T-helper 2 cell treated with Interferon-gamma antibody and Interleukin-4, amounts not matched to agents 5 μg/mL and 100 μg/mL, for 36 hours (primary cell): ENCODE results near the gene ABCA2.

ENCODE experiments used
- DNase-seq: peaks from one replicate; pipeline ENCODE4 v3.0.0; 2021; ENCODE audit warnings: low spot score
- H3K27ac Mint-ChIP-seq: one replicate; pipeline ENCODE4 v1.8.0; 2021; ENCODE audit warnings: mild to moderate bottlenecking, mixed read lengths
- H3K27me3 Mint-ChIP-seq: one replicate; pipeline ENCODE4 v1.8.0; 2021; ENCODE audit warnings: low read depth, mixed read lengths
- H3K36me3 Mint-ChIP-seq: one replicate; pipeline ENCODE4 v1.8.0; 2021; ENCODE audit warnings: low read depth, mixed read lengths
- H3K4me1 Mint-ChIP-seq: one replicate; pipeline ENCODE4 v1.8.0; 2021; ENCODE audit warnings: low read depth, mixed read lengths
- H3K4me3 Mint-ChIP-seq: one replicate; pipeline ENCODE4 v1.8.0; 2022; ENCODE audit warnings: mild to moderate bottlenecking, moderate library complexity, mixed read lengths
- H3K9me3 Mint-ChIP-seq: one replicate; pipeline ENCODE4 v1.8.0; 2021; ENCODE audit warnings: mixed read lengths

ABCA2 gene

DNA sequence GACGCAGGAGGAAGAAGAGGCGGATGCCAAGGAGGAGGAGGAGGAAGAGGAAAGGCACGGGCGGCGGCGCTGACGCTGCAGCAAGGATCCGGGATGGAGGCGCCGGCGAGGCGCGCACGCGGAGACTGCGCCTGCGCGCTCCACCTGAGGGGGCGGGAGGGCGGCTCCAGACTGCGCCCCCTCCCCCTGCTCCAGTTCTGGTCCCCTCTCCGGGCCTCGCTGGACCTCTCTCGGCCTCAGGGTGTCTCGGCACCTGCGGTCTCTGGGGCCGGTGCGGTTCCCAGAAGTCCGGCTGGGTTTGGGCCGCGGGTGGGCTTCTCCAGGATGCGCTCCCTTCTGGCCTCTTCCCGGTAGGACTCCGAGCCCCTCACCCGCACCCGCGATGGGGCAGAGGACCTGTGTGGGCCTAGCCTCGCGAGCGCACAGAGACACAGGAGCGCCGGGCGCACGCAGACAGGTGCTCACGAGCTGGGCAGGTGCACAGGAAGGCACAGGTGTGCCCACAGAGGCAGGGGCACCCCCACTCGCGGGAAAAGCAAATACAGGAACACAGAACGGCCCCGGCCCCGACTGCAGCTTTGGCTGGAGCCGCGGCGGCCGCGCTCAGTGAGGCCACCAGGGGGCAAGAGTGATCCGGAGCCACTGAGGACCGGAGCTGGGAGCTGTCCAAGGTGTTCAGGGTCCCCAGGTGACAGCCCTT is 18.2 kb upstream of the ABCA2 start, which contains the start of gene NPDC1:
TSS of gene NPDC1 (minus strand) at position 90 of the 700 bp plus-strand sequence. CDS start 188 bp downstream, outside the sequence.
- H3K4me3 Mint-ChIP-seq = peak within 1 kb of the TSS; percentile 48
- H3K9me3 Mint-ChIP-seq = no peaks in the 10 kb centered on the region
- DNase-seq = peak; percentile 77
- no peaks in the 10 kb centered on the region for H3K36me3 Mint-ChIP-seq
- peaks cover 45% of the 10 kb centered on the region for H3K27me3 Mint-ChIP-seq
- peaks cover 5% of the 10 kb centered on the region for H3K4me1 Mint-ChIP-seq
- no peak within 1 kb of the TSS for H3K27ac Mint-ChIP-seq

GRCh38 chr9:137045294-137046087 is 17.5 kb upstream of the ABCA2 start:
- H3K27ac Mint-ChIP-seq = no peak overlapping the region
- peak overlapping the region; percentile 48 for H3K4me3 Mint-ChIP-seq
- no peak for DNase-seq
- H3K9me3 Mint-ChIP-seq = no peaks in the 10 kb centered on the region
- peaks cover 5% of the 10 kb centered on the region for H3K4me1 Mint-ChIP-seq
- H3K36me3 Mint-ChIP-seq = no peaks in the 10 kb centered on the region
- H3K27me3 Mint-ChIP-seq = peaks cover 43% of the 10 kb centered on the region

- peaks cover 5% of the 10 kb centered on the region for H3K4me1 Mint-ChIP-seq
- H3K36me3 Mint-ChIP-seq = no peaks in the 10 kb centered on the region
- peak overlapping the region; percentile 48 for H3K4me3 Mint-ChIP-seq
- H3K27ac Mint-ChIP-seq = no peak overlapping the region
- no peaks in the 10 kb centered on the region for H3K9me3 Mint-ChIP-seq
- DNase-seq = no peak
- peaks cover 36% of the 10 kb centered on the region for H3K27me3 Mint-ChIP-seq
These were observed 16.6 kb upstream of the ABCA2 start for GRCh38 chr9:137044502-137045177.

- Mint-ChIP-seq H3K4me3 (no peak overlapping the region), H3K27me3 (peaks cover 32% of the 10 kb centered on the region), H3K9me3 (no peaks in the 10 kb centered on the region)
These were observed 16.0 kb upstream of the ABCA2 start for GRCh38 chr9:137044037-137044436.

DNA sequence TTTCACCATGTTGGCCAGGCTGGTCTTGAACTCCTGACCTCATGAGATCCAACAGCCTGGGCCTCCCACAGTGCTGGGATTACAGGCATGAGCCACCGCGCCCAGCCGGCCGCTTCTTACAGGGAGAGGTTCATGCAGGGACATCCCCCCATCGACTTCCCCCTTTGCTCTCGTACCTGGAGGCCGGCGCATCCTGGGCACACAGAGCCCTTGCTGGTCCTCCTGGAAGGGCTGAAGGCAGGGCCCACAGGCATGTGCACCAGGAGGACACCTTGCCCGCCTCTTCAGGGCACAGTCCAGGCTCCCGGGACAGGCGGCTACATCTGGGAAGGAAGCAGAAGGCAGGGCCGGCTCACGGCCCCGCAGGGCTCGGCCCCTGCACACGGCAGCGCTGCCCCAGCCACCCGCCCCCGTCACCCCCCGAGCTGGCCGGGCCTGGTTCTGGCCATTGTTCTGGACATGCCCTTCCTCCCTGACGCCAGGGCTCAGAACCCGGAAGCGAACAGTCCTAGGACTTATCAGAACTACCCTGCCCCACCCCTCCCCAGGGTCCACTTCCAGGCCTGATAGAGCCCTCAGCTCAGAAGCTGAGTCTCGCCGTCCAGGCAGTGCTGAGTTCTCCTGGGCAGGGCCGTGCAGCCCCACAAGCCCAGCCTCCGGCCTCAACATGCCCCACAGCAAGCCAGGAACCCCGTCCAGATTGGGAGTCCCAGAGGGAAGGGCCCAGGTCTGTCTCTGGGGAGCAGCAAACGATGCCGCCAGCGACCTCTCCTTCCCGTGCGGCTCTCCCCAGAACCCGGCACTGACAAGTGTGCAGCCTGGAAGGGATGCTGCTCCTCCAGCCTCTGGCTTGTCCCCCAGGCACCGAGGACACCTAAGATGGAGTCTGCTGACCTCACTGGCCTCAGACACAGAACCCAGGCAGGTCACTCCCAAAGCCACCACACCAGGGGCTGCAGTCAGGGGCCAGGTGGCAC is 15.0 kb upstream of the ABCA2 start:
- Mint-ChIP-seq H3K9me3 (no peaks in the 10 kb centered on the region), H3K4me3 (no peak overlapping the region), H3K27me3 (peaks cover 30% of the 10 kb centered on the region), H3K27ac (no peak overlapping the region), H3K4me1 (peaks cover 5% of the 10 kb centered on the region), H3K36me3 (no peaks in the 10 kb centered on the region)
- no peak for DNase-seq

More at GRCh38 chr9:137044037-137044436, 16.0 kb upstream of the ABCA2 start:
- H3K27ac Mint-ChIP-seq = no peak overlapping the region
- H3K4me1 Mint-ChIP-seq = peaks cover 5% of the 10 kb centered on the region
- no peak for DNase-seq
- H3K36me3 Mint-ChIP-seq = no peaks in the 10 kb centered on the region

DNA sequence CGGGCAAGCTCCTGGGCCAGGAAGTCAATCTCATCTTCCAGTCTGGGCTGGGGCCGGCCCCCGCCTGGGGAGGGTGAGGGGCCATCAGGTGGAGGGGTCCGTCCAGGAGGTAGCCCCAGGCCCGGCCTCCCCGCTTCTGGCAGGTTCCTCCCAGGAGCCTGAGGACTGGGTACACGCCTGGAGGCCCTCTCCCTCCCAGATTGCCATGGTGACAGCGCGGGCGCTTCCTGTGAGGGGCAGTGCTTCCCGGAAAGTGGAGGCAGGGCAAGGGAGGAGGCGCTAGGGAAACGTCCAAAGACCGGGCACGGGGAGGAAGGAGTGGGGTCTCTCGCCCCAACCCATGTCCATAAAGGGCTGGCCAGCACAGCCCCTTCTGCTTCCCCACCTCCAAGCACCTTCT is 13.1 kb upstream of the ABCA2 start:
- no peak overlapping the region for H3K4me3 Mint-ChIP-seq
- peaks cover 16% of the 10 kb centered on the region for H3K27me3 Mint-ChIP-seq
- no peaks in the 10 kb centered on the region for H3K9me3 Mint-ChIP-seq
- no peaks in the 10 kb centered on the region for H3K36me3 Mint-ChIP-seq
- DNase-seq = no peak
- H3K27ac Mint-ChIP-seq = no peak overlapping the region
- H3K4me1 Mint-ChIP-seq = peaks cover 5% of the 10 kb centered on the region

DNA sequence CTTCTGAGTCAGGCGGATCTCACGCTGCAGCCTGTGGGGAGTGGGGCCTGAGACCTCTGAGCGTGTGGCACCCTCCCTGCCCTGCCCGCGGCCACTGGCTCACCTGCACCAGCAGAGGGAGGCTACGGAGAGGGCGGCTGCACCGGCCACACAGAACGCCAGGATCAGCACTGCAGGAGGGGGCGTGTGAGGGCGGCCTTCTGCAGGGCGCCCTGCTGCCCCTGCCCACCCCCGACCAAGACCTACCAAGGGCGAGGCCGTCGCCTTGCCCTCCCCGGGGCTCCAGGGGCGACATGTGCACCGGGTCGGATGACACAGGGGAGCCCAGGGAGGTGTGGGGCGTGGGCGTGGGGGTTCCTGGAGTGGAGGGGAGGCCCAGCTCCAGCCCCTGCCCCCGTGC is 12.5 kb upstream of the ABCA2 start:
- Mint-ChIP-seq H3K36me3 (no peaks in the 10 kb centered on the region), H3K4me3 (no peak overlapping the region), H3K27me3 (peaks cover 16% of the 10 kb centered on the region), H3K27ac (no peak overlapping the region), H3K4me1 (peaks cover 5% of the 10 kb centered on the region), H3K9me3 (no peaks in the 10 kb centered on the region)
- no peak for DNase-seq

GRCh38 chr9:137039611-137040366 is 11.8 kb upstream of the ABCA2 start:
- Mint-ChIP-seq H3K27me3 (peaks cover 9% of the 10 kb centered on the region), H3K4me1 (peaks cover 9% of the 10 kb centered on the region), H3K9me3 (no peaks in the 10 kb centered on the region), H3K27ac (no peak overlapping the region), H3K4me3 (no peak overlapping the region), H3K36me3 (no peaks in the 10 kb centered on the region)
- DNase-seq = no peak

- Mint-ChIP-seq H3K36me3 (no peaks in the 10 kb centered on the region), H3K4me1 (peaks cover 10% of the 10 kb centered on the region), H3K4me3 (no peak overlapping the region), H3K9me3 (no peaks in the 10 kb centered on the region), H3K27me3 (peaks cover under 1% of the 10 kb centered on the region), H3K27ac (no peak overlapping the region)
- no peak for DNase-seq
These were observed 10.9 kb upstream of the ABCA2 start for GRCh38 chr9:137038916-137039315.

- Mint-ChIP-seq H3K4me3 (no peak overlapping the region), H3K27ac (no peak overlapping the region), H3K36me3 (no peaks in the 10 kb centered on the region), H3K9me3 (no peaks in the 10 kb centered on the region), H3K27me3 (no peaks in the 10 kb centered on the region), H3K4me1 (peaks cover 15% of the 10 kb centered on the region)
- DNase-seq = no peak
These were observed 9.4 kb upstream of the ABCA2 start for GRCh38 chr9:137037483-137037882.

GRCh38 chr9:137037035-137037434 is 9.0 kb upstream of the ABCA2 start:
- H3K4me1 Mint-ChIP-seq = peaks cover 16% of the 10 kb centered on the region
- no peak for DNase-seq
- H3K9me3 Mint-ChIP-seq = no peaks in the 10 kb centered on the region
- H3K27ac Mint-ChIP-seq = no peak overlapping the region
- H3K4me3 Mint-ChIP-seq = no peak overlapping the region
- no peaks in the 10 kb centered on the region for H3K27me3 Mint-ChIP-seq
- no peaks in the 10 kb centered on the region for H3K36me3 Mint-ChIP-seq

DNA sequence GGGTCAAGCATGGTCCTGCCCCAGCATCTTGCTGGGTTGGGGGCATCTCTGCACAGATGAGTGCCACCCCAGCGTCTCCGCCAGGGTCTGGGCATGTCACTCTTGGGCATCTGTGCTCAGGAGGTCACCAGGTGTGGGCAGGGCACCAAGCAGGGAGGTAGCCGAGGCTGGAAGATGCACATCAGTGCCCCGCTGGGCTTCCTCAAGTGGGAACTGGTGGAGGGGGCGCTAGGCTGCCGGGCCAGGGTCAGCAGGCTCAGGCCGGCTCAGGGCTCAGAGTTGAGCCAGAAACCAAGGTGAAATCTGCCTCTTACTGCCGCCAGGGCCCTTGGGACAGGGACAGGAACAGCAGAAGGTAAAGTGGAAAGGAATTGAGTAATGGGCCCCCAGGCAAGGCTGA is 7.9 kb upstream of the ABCA2 start:
- Mint-ChIP-seq H3K27ac (no peak overlapping the region), H3K4me1 (peaks cover 19% of the 10 kb centered on the region), H3K27me3 (no peaks in the 10 kb centered on the region), H3K36me3 (no peaks in the 10 kb centered on the region), H3K4me3 (no peak overlapping the region), H3K9me3 (no peaks in the 10 kb centered on the region)
- no peak for DNase-seq

- peak overlapping the region; percentile 72 for H3K4me3 Mint-ChIP-seq
- H3K4me1 Mint-ChIP-seq = peaks cover 24% of the 10 kb centered on the region
- no peaks in the 10 kb centered on the region for H3K36me3 Mint-ChIP-seq
- no peak for DNase-seq
- H3K9me3 Mint-ChIP-seq = no peaks in the 10 kb centered on the region
- no peaks in the 10 kb centered on the region for H3K27me3 Mint-ChIP-seq
- H3K27ac Mint-ChIP-seq = peak overlapping the region; percentile 79
These were observed 7.4 kb upstream of the ABCA2 start for GRCh38 chr9:137035507-137035834.
